Activated naive CD8-positive, alpha-beta T cell (primary cell): ENCODE results near the gene PDE6C.

ENCODE experiments used
- H3K27ac Mint-ChIP-seq: one replicate; pipeline ENCODE4 v1.8.0; 2021; ENCODE audit warnings: mixed read lengths
- H3K27me3 Mint-ChIP-seq: one replicate; pipeline ENCODE4 v1.8.0; 2021; ENCODE audit warnings: mixed read lengths
- H3K36me3 Mint-ChIP-seq: one replicate; pipeline ENCODE4 v1.8.0; 2021; ENCODE audit warnings: mixed read lengths
- H3K4me1 Mint-ChIP-seq: one replicate; pipeline ENCODE4 v1.8.0; 2021; ENCODE audit warnings: low read depth, mixed read lengths
- H3K4me3 Mint-ChIP-seq: one replicate; pipeline ENCODE4 v1.8.0; 2021; ENCODE audit warnings: mild to moderate bottlenecking, mixed read lengths
- H3K9me3 Mint-ChIP-seq: one replicate; pipeline ENCODE4 v1.8.0; 2021; ENCODE audit warnings: low read depth, mixed read lengths

The PDE6C gene

DNA sequence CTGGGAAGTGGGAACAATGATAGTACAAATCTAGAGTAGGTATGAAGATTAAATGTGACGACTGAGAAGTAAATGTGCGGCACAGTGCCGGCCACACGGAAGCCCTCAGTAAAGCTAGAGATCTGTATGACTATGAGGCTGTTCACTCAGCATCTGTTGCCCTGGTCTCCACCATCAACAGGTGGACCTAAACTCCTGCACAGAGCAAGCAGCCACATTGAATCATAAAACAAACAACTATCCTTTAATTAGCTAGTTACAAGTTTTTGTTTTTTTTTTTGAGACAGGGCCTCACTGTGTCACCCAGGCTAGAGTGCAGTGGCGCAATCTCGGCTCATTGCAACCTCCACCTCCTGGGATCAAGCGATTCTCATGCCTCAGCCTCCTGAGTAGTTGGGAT is 27.9 kb upstream of the PDE6C start:
- peaks cover 9% of the 10 kb centered on the region for H3K27me3 Mint-ChIP-seq
- H3K27ac Mint-ChIP-seq = no peak overlapping the region
- peaks cover 8% of the 10 kb centered on the region for H3K9me3 Mint-ChIP-seq
- peaks cover 3% of the 10 kb centered on the region for H3K36me3 Mint-ChIP-seq
- no peak overlapping the region for H3K4me3 Mint-ChIP-seq
- H3K4me1 Mint-ChIP-seq = no peaks in the 10 kb centered on the region

DNA sequence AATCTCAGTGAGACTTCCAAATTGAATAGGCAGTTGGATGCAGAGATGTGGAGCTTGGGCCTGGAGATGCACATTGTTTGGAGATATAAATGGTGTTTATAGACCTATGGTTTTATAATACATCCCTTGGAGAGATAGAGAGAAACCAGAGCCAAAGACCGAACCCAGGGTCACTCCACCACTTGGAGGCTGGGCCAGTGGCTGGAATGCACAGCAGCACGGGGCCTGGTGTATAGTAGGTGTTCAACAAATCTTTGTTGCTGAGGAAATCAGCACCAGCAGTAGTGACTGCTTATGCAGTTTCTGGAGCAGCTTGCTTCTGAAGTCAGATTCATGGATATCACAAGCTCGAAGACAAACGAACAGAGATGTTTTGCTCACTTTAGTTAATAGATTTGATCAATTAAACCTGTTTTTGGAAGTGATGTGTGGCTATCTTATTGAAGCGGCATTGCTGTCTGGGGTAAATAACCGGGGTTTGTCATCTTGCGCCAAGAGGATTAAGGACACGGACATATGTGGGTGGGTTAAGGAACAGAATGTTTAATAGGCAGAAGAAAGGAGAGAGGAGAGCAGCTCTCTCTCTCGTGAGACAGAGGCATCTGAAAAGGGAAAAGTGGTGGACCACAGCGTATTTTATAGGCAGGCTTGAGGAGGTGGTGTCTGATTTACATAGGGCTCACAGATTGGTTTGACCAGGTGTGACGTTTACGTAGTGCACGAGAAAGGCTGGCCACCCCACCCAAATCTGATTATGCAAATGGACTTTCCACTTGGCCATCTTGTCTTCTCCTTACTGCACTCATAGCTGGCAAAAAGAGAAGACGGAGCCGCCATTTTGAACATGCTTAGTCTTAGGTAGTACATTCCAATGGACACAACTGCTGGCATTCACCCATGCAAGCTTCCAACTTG is 22.4 kb upstream of the PDE6C start:
- Mint-ChIP-seq H3K4me3 (no peak overlapping the region), H3K27ac (no peak overlapping the region), H3K27me3 (peaks cover 4% of the 10 kb centered on the region), H3K4me1 (no peaks in the 10 kb centered on the region), H3K36me3 (no peaks in the 10 kb centered on the region), H3K9me3 (no peaks in the 10 kb centered on the region)

DNA sequence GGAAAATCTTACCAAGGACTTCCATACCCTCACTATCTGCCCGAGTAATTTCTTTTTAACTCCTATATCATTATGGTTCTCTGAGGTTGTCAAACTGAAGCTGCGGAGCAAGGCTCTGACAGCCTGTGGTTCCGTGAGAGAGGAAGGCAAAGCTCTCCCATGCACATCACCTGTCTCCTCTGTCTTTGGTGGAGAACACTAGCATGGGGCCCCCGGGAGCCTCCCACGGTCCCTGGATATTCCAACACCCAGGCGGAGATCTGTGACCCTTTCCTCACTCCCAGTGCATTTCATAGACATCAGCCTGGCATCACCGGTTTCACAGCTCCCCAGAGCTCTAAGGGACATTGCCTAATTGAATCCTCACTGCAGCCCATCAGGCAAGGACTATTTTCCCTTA is 21.7 kb upstream of the PDE6C start:
- H3K36me3 Mint-ChIP-seq = no peaks in the 10 kb centered on the region
- H3K4me3 Mint-ChIP-seq = no peak overlapping the region
- H3K4me1 Mint-ChIP-seq = no peaks in the 10 kb centered on the region
- H3K9me3 Mint-ChIP-seq = no peaks in the 10 kb centered on the region
- no peak overlapping the region for H3K27ac Mint-ChIP-seq
- H3K27me3 Mint-ChIP-seq = peaks cover 4% of the 10 kb centered on the region

DNA sequence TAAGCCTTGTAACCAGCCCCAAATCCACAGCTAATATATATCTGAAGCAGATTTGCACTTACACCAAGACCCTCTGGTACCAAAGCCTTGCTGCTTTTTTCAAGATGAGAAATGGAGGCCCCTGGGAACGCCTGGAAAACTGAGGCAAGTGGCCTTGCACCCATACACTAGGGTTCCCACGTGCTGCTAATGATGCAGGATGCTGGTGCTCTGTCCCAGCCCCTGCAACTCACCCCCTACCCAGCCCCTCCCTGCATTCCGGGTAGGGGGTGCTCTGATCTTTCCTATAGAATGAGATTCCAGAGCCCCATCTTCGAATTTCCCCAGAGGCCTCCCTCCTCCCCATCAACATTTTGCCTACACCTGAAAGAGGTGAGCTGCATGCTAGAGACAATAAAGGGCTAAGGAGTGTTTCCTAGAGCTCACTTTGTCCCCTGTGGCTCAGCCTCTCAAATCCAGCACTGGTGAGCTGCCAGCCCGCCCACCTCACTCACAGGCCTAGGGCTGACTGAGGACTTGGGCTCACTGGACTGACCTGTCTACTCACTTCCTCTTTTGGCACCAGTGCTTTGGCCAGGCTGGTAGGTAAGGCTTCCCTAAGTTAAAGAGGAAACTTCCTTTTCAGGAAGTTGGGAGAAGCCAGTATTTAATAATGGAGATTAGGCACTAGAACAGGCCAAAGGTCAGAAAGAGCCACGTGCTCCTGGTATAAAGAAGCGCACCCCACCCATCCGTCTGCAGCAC is 21.1 kb upstream of the PDE6C start:
- Mint-ChIP-seq H3K4me1 (no peaks in the 10 kb centered on the region), H3K36me3 (no peaks in the 10 kb centered on the region), H3K27me3 (peaks cover 4% of the 10 kb centered on the region), H3K9me3 (no peaks in the 10 kb centered on the region), H3K27ac (no peak overlapping the region), H3K4me3 (no peak overlapping the region)

DNA sequence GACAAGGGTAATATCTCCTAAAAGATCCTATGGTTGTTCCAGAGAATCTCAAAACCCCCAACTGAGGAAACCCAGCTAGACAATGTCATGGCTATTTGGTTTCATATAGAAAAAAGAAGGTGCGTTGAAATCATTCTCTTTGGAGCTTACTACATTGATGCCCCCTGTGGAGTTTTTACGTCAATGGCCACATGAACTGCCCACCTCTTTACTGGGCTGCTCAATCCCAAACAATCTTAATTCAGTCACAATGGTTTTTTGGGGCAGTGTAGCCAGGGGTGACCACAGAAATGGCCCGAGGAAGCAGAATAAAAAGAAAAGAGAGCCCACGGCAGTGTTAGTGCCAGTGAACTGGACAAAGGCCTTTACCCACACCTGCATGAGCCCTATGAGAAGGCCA is 19.1 kb upstream of the PDE6C start:
- peaks cover 4% of the 10 kb centered on the region for H3K27me3 Mint-ChIP-seq
- no peaks in the 10 kb centered on the region for H3K9me3 Mint-ChIP-seq

DNA sequence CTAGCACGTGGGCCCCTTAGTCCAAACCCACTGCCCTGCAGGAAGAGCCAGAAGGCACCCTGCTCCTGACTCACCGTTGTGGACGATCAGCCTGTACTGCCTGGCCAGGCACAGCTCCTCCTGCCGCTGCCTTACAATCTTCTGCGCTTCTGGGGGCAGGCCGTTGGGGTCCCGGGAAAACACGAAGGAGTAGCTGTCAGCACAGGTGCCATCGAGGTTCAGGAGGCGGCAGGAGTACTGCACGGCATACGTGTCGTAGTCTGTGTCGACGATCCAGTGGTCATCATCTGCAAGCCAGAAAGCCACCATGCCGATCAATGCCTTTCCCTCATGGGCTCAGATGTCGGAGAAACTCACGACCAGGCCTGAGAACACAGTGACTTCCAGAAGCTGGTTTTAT is 18.6 kb upstream of the PDE6C start:
- H3K27me3 Mint-ChIP-seq = peaks cover 4% of the 10 kb centered on the region
- H3K4me3 Mint-ChIP-seq = no peak overlapping the region
- H3K9me3 Mint-ChIP-seq = no peaks in the 10 kb centered on the region
- no peaks in the 10 kb centered on the region for H3K4me1 Mint-ChIP-seq
- no peak overlapping the region for H3K27ac Mint-ChIP-seq
- H3K36me3 Mint-ChIP-seq = no peaks in the 10 kb centered on the region

More for the DNA sequence above, 19.1 kb upstream of the PDE6C start:
- Mint-ChIP-seq H3K27ac (no peak overlapping the region), H3K36me3 (no peaks in the 10 kb centered on the region), H3K4me1 (no peaks in the 10 kb centered on the region), H3K4me3 (no peak overlapping the region)

DNA sequence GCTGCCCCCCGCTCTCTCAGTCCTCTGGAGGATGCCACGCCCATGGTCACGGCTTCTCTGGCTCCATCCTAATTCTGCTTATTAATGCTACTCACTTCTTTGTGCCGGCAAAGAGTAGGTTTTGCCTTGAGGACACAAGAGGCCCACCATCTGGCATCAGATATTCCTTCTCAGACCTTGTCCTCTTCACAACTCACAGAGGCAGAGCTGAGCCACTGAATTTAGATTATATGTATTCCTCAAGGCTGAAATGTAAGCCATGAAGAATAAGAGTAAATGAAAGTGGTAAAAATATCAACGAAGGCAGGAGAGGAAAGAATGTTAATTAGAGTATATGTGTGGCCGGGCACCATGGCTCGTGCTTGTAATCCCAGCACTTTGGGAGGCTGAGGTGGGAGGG is 17.8 kb upstream of the PDE6C start:
- no peaks in the 10 kb centered on the region for H3K36me3 Mint-ChIP-seq
- H3K4me3 Mint-ChIP-seq = no peak overlapping the region
- H3K27ac Mint-ChIP-seq = no peak overlapping the region
- H3K27me3 Mint-ChIP-seq = peaks cover 2% of the 10 kb centered on the region
- H3K4me1 Mint-ChIP-seq = no peaks in the 10 kb centered on the region
- H3K9me3 Mint-ChIP-seq = no peaks in the 10 kb centered on the region

DNA sequence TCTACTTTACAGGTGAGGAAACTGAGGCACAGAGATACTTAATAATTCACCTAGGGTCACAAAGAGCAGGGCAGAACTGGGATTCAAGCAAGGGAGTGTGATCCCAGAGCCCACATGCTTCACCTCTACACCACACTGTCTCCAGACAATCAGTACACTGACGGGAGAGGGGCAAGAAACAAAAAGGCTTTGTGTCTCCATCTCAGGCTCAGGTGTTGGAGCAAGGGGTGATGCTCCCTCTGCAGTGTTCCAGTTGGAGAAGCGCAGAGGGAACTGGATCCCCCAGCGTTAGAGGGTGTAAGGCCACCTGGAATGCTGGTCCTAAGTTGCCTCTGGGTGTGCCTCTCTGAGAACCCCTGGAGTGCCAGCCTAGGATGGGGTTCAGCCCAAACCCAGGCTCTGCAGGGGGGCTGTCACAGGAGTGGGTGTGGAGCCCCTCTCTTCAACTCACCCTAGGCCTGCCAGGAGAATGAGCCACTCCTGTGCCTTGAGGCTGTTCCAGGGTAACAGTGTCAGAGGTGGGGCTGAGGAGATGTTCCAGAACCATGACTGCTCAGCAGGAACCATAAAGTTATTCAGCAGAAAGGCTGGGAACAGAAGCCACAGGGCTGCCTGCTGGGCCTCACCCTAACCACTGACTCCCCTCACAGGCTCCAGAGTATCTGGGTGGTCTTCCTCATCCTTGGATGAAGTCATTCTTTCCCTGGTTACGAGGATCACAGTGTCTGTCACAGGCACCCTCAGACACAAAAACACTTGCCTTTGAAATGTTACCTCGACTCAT is 16.8 kb upstream of the PDE6C start:
- Mint-ChIP-seq H3K4me1 (no peaks in the 10 kb centered on the region), H3K9me3 (no peaks in the 10 kb centered on the region), H3K27me3 (peaks cover 3% of the 10 kb centered on the region), H3K36me3 (no peaks in the 10 kb centered on the region), H3K27ac (no peak overlapping the region), H3K4me3 (no peak overlapping the region)

DNA sequence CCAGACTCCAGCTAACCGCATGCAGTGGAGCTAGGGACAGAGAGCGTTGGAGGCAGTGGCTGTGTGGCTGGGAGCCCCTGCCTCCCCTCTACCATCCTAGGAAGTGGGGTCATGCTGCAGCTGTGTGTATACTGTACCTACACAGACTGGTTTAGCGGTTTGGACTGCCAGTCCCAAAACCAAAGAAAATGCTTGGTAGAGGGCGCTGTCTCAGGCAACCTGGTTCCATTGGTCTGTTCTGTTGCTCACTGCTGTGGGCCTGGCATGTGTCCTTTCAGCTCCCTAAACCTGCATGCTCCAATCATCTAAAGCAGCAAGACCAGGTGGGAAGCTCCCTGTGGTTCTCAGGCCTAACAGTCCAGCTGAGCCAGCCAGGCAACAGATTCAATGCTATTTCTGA is 15.8 kb upstream of the PDE6C start:
- H3K4me1 Mint-ChIP-seq = peaks cover under 1% of the 10 kb centered on the region
- H3K27ac Mint-ChIP-seq = no peak overlapping the region
- H3K36me3 Mint-ChIP-seq = no peaks in the 10 kb centered on the region
- H3K9me3 Mint-ChIP-seq = no peaks in the 10 kb centered on the region
- H3K4me3 Mint-ChIP-seq = no peak overlapping the region
- peaks cover 4% of the 10 kb centered on the region for H3K27me3 Mint-ChIP-seq

DNA sequence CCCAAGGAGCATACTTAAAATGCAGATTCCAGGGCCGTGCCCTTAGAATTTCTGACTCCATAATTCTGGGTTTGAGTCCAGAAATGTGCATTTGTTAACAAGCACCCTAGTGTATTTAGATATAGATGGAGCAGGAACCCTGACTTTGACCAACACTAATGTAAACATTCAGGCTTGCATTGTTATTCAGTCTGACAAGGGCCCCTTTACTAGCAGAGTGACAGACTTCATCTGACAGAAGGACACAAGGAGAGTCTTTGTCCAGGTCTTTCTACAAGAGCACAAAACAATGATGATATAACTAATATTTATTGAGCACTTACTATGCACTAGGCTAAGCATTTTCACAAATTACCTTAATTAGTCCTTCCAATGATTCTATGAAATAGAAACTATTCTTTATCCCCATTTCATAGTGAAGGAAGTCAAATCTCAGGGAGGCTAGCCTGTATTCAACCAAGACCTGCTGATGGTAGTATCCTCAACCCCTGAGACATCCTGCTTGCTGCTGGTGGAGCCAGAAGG is 15.2 kb upstream of the PDE6C start:
- H3K36me3 Mint-ChIP-seq = no peaks in the 10 kb centered on the region
- H3K27ac Mint-ChIP-seq = no peak overlapping the region
- H3K27me3 Mint-ChIP-seq = peaks cover 10% of the 10 kb centered on the region
- no peak overlapping the region for H3K4me3 Mint-ChIP-seq
- no peaks in the 10 kb centered on the region for H3K9me3 Mint-ChIP-seq
- peaks cover 4% of the 10 kb centered on the region for H3K4me1 Mint-ChIP-seq

DNA sequence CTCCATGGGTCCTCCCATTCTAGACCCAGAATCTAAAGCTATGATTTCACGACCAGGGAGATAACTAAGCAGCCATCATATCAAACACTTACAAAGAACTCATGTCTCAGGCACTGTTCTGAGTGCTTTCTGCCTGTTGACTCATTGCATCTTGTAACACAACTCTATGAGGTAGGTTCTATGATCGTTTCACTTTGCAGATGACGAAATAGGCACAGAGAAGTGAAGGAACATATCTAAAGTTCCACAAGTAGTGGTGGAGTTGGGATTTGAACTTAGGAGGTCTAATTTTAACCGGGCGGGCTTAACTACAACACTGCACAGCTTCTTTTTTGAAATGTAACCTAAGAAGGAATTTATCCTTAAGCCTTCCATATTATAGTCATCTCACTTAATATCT is 14.2 kb upstream of the PDE6C start:
- H3K4me1 Mint-ChIP-seq = peaks cover 4% of the 10 kb centered on the region
- H3K27ac Mint-ChIP-seq = no peak overlapping the region
- H3K4me3 Mint-ChIP-seq = no peak overlapping the region
- no peaks in the 10 kb centered on the region for H3K36me3 Mint-ChIP-seq
- peaks cover 13% of the 10 kb centered on the region for H3K27me3 Mint-ChIP-seq
- H3K9me3 Mint-ChIP-seq = no peaks in the 10 kb centered on the region

DNA sequence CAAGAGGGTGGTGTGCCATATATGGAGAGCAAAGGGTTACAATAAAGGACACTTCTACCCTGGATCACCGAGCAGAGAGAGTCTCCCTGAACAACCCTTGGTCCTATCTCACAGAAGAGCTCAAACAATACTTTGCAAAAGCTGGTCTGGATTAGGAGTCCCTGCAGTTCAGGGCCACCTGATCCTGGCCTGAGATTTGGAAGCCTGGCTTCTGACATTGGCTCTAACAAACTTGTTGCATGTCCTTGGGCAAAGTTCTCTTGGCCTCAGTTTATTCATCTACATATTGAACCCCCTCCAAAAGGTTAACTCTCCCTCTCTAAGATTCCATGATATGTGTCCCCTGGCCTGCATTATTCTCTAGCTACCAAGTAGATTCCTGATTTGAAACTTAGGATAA is 13.0 kb upstream of the PDE6C start:
- peaks cover 4% of the 10 kb centered on the region for H3K4me1 Mint-ChIP-seq
- no peaks in the 10 kb centered on the region for H3K9me3 Mint-ChIP-seq
- H3K27ac Mint-ChIP-seq = no peak overlapping the region
- H3K27me3 Mint-ChIP-seq = peaks cover 18% of the 10 kb centered on the region
- no peak overlapping the region for H3K4me3 Mint-ChIP-seq
- H3K36me3 Mint-ChIP-seq = no peaks in the 10 kb centered on the region

DNA sequence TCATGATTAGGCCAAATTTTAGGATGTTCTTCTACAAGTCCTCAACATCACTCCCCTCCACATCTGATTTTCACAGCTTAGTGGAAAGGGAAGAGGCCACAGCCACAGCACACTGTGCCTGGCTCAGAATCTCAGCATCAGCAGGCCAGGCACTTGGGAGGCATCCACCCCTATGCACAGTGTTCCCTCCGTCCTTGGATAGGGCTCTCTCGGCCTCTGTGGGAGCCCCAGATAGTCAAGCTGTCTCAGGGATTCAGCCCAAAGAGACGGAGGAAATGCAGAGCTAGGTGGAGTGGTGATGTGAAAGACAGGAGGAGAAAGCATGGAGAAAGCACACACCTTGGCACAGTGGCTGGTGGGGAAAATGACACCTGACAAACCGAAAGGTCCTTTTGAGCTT is 12.6 kb upstream of the PDE6C start:
- Mint-ChIP-seq H3K4me3 (no peak overlapping the region), H3K27me3 (peaks cover 20% of the 10 kb centered on the region), H3K36me3 (no peaks in the 10 kb centered on the region)

DNA sequence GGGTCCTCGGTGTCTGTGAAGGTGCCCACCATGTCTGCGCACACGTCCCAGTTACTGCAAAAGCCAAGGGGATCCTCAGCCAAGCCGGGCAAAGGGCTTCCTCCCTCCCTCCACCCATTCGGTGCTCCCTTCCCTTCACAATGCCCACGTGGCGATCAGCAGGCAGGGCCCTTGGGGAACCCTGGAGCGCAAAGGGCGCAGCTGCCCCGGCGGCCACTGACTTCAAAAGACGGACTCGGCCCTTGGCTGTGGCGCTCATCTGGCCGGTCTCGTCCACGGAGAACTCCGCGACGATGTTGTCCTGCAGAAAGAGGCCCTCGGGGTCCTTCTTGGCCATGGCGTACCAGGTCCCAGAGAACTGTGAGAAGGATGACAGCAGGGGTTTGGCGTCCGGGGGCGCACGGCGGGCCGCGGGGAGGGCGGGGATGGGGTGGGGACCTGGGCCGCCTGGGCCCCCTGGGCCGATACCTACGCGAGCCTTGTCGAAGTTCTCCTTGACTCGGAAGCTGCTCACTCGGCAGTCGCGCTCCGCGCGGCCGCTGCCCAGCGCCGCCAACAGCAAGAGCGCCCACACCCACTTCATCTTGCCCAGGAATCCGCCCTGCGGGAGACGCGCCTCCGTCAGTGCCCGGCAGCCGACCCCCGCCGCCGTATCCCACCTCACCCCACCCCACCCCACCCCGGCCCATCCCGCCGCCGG is 11.7 kb upstream of the PDE6C start:
- H3K27ac Mint-ChIP-seq = no peak overlapping the region
- no peaks in the 10 kb centered on the region for H3K9me3 Mint-ChIP-seq
- peaks cover 20% of the 10 kb centered on the region for H3K27me3 Mint-ChIP-seq
- no peaks in the 10 kb centered on the region for H3K36me3 Mint-ChIP-seq
- H3K4me3 Mint-ChIP-seq = no peak overlapping the region
- H3K4me1 Mint-ChIP-seq = peaks cover 4% of the 10 kb centered on the region

More for the DNA sequence above, 12.6 kb upstream of the PDE6C start:
- Mint-ChIP-seq H3K4me1 (peaks cover 4% of the 10 kb centered on the region), H3K27ac (no peak overlapping the region), H3K9me3 (no peaks in the 10 kb centered on the region)
